Smooth muscle cell (in vitro differentiated cells): Measurements from ENCODE around the gene TCP10L. TPM values are rescaled to one million over a fixed set of nuclear protein-coding genes. Genes with fewer than 3 reads are reported as not detected.
"Not testable (repeated sequence)": the region's sequence is repeated elsewhere in the genome, so short reads cannot be mapped to it uniquely, and the experiment has no call there.

Experiments
- DNase-seq: peaks from one replicate; lab custom pipeline; 2025; ENCODE audit not compliant: unreplicated experiment; lab: John Stamatoyannopoulos, UW
- H2AFZ ChIP-seq: fragments of 200-600 bp; sonication (generic); 2 replicates; pipeline ENCODE4 v1.6.0; 2016; ENCODE audit warnings: antibody characterized with exemption, low read depth, mild to moderate bottlenecking
- H3F3A ChIP-seq: fragments of 200-600 bp; sonication (generic); 2 replicates; pipeline ENCODE4 v1.6.0; 2017; ENCODE audit warnings: antibody characterized with exemption, low read depth
- H3K27ac ChIP-seq: fragments of 200-600 bp; sonication (generic); 2 replicates; pipeline ENCODE4 v1.5.1; 2016; ENCODE audit warnings: low read depth, mild to moderate bottlenecking
- H3K27me3 ChIP-seq: fragments of 200-600 bp; sonication (generic); 2 replicates; pipeline ENCODE4 v1.6.1; 2016; ENCODE audit warnings: low read depth, mild to moderate bottlenecking
- H3K36me3 ChIP-seq: fragments of 200-600 bp; sonication (generic); 2 replicates; pipeline ENCODE4 v1.5.1; 2016; ENCODE audit warnings: low read depth
- H3K4me1 ChIP-seq: fragments of 200-600 bp; sonication (generic); 2 replicates; pipeline ENCODE4 v1.5.1; 2016; ENCODE audit warnings: low read depth
- H3K4me2 ChIP-seq: fragments of 200-600 bp; sonication (generic); 2 replicates; pipeline ENCODE4 v1.6.0; 2016; ENCODE audit warnings: mild to moderate bottlenecking
- H3K4me3 ChIP-seq: fragments of 200-600 bp; sonication (generic); 2 replicates; pipeline ENCODE4 v1.5.1; 2016; ENCODE audit warnings: mild to moderate bottlenecking
- H3K79me2 ChIP-seq: fragments of 200-600 bp; sonication (generic); 2 replicates; pipeline ENCODE4 v1.6.0; 2016; ENCODE audit warnings: low read depth, mild to moderate bottlenecking
- H3K9ac ChIP-seq: fragments of 200-600 bp; sonication (generic); 2 replicates; pipeline ENCODE4 v1.6.0; 2016; ENCODE audit warnings: low read depth
- H3K9me3 ChIP-seq: fragments of 200-600 bp; sonication (generic); replicated peaks from 2 replicates; pipeline ENCODE4 v1.5.1; 2016; ENCODE audit warnings: low read depth
- H4K20me1 ChIP-seq: fragments of 200-600 bp; sonication (generic); 2 replicates; pipeline ENCODE4 v1.6.0; 2016; ENCODE audit warnings: low read depth
- WGBS: methylation state at CpG from one replicate; pipeline ENCODE4 v1.1.7; 2016; ENCODE audit warnings: low lambda C conversion rate; 5-methylcytosine and 5-hydroxymethylcytosine counted together
- polyA plus RNA-seq: library from polyadenylated mRNA; unstranded; fragments of >200 nt; fragmentation: Nextera tagmentation; extraction: Ambion mirVana; gene quantifications from 2 replicates; pipeline ENCODE4 v1.2.1, GENCODE V29; 2016
- total RNA-seq: library from RNA; depleted of rRNA; stranded (reverse); fragments of >200 nt; gene quantifications from 2 replicates; pipeline ENCODE4 v1.2.3, GENCODE V29; 2014
- TF ChIP-seq, protein P1 (sequence below): fragments of 200-600 bp; sonication (generic); IDR thresholded peaks from 2 replicates; pipeline ENCODE4 v1.5.1; 2017; ENCODE audit warnings: borderline replicate concordance, mild to moderate bottlenecking, antibody characterized with exemption; ENCODE audit not compliant: insufficient read depth, poor library complexity, severe bottlenecking

Gene TCP10L
- total and polyA plus RNA-seq, 2 experiments from 2014 or later = 0.96 TPM; not detected in 1

DNA sequence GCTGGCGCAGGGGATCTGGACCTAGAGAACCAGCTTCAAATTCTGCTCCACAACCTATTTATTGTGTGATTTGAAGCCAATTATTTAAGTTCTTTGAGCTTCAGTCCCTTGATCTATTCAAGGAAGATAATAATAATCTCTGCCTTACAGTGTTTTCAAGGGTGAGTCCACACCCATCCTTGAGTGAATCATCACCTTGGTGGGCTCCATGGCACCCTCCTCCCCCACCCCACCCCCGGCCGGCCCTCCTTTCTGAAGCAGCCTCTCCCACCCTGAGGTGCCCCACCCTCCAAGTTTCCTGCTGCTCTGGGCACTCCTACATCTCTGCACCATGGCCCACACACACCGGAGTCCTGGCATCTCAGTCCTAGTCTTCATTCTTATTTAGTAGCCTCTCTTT lies 38.3 kb downstream of the TCP10L start:
- Histone ChIP-seq H3K79me2 (no peaks in the 10 kb centered on the region), H3K9me3 (no peaks in the 10 kb centered on the region), H3K27me3 (no peaks in the 10 kb centered on the region), H3K4me2 (no peak overlapping the region), H4K20me1 (no peaks in the 10 kb centered on the region), H3K27ac (no peak overlapping the region), H3K4me1 (no peaks in the 10 kb centered on the region), H3K4me3 (no peak overlapping the region), H3F3A (no peaks in the 10 kb centered on the region), H3K36me3 (no peaks in the 10 kb centered on the region), H3K9ac (no peak overlapping the region), H2AFZ (no peak overlapping the region)
- TF ChIP-seq, protein P1, sequence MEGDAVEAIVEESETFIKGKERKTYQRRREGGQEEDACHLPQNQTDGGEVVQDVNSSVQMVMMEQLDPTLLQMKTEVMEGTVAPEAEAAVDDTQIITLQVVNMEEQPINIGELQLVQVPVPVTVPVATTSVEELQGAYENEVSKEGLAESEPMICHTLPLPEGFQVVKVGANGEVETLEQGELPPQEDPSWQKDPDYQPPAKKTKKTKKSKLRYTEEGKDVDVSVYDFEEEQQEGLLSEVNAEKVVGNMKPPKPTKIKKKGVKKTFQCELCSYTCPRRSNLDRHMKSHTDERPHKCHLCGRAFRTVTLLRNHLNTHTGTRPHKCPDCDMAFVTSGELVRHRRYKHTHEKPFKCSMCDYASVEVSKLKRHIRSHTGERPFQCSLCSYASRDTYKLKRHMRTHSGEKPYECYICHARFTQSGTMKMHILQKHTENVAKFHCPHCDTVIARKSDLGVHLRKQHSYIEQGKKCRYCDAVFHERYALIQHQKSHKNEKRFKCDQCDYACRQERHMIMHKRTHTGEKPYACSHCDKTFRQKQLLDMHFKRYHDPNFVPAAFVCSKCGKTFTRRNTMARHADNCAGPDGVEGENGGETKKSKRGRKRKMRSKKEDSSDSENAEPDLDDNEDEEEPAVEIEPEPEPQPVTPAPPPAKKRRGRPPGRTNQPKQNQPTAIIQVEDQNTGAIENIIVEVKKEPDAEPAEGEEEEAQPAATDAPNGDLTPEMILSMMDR = no peak
- WGBS = 88% methylated on average over 1 of the region's 4 CpGs
- no peak for DNase-seq

DNA sequence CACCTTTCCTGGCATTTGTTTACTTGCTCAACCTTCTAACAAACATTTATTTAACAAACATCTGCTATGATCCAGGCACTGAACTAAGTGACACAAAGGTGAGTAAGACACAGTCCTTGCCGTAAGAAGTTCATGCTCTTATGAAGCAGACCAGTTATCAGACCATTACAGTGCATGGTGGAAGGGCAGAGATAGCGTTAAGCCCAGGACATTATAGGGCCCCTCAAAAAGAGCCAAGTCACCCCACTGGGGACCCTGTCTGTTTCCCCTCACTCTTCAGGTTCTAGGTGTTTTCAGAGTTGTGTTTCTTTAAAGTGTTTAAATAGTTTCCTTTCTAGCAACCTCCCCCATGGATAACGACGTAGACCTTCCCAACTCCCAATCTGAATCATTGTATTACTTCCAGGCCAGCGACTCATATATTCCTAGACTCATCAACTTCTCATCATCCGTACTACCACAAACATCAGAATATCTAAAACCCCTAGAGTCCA lies 39.3 kb downstream of the TCP10L start:
- Histone ChIP-seq H3K4me1 (no peaks in the 10 kb centered on the region), H3K79me2 (no peaks in the 10 kb centered on the region), H3K36me3 (no peaks in the 10 kb centered on the region), H3K4me3 (no peak overlapping the region), H4K20me1 (no peaks in the 10 kb centered on the region), H2AFZ (no peak overlapping the region), H3K9me3 (no peaks in the 10 kb centered on the region), H3K9ac (no peak overlapping the region), H3F3A (no peaks in the 10 kb centered on the region), H3K4me2 (no peak overlapping the region), H3K27me3 (no peaks in the 10 kb centered on the region), H3K27ac (no peak overlapping the region)
- TF ChIP-seq, protein P1 = no peak
- DNase-seq = no peak
- 80% methylated on average over 6 of the region's 6 CpGs for WGBS

DNA sequence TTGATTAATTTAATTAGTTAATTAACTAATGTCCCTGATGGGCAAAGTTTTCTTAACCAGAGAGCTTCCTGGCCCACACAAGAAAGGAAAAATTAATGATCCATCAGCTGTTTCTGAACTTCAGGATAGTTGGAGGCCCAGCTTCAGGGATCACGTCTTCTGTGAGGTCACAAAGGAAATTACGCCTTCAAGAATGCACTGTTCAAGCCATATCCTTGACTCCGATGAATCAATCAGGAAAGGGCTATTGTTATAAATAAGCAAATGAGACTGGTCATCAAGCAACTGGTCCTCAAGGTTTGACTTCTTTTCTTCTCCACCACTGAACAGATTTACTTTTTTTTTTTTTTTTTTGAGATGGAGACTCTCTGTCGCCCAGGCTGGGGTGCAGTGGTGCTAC lies 40.6 kb downstream of the TCP10L start:
- H3K27ac ChIP-seq = no peak overlapping the region
- TF ChIP-seq, protein P1 = no peak
- WGBS = 97% methylated on average over 4 of the region's 4 CpGs

DNA sequence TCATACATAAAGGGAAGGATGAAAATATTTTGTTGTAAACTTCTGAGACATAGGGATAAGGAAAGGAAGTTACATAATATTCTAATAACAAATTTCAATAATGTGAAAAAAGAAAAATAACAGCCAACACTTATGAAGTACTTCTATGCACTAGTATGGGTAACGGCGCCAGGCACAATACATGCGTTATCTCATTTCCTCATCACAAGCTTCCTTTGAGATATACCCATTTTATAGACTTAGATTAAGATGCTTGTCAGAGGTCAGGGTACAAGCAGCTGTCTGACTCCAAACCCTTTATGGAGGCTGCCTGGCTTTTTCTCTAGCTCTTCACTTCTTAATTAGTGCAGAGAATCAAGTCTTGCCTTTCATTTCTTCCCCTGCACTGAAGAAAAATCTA lies 41.3 kb downstream of the TCP10L start:
- Histone ChIP-seq H3K4me3 (no peak overlapping the region), H3K9ac (no peak overlapping the region), H3K4me1 (no peaks in the 10 kb centered on the region), H3K9me3 (no peaks in the 10 kb centered on the region), H3K27ac (no peak overlapping the region), H3F3A (no peaks in the 10 kb centered on the region), H3K27me3 (no peaks in the 10 kb centered on the region), H3K4me2 (no peak overlapping the region), H3K79me2 (no peaks in the 10 kb centered on the region), H4K20me1 (no peaks in the 10 kb centered on the region), H2AFZ (no peak overlapping the region), H3K36me3 (no peaks in the 10 kb centered on the region)
- TF ChIP-seq, protein P1 = no peak
- no peak for DNase-seq
- 84% methylated on average over 3 of the region's 3 CpGs for WGBS

More for the DNA sequence above, 40.6 kb downstream of the TCP10L start:
- DNase-seq = no peak
- H3K36me3 ChIP-seq = no peaks in the 10 kb centered on the region
- no peaks in the 10 kb centered on the region for H3K79me2 ChIP-seq
- H3K9ac ChIP-seq = no peak overlapping the region
- no peaks in the 10 kb centered on the region for H4K20me1 ChIP-seq
- no peak overlapping the region for H2AFZ ChIP-seq
- no peak overlapping the region for H3K4me3 ChIP-seq
- no peaks in the 10 kb centered on the region for H3K27me3 ChIP-seq
- no peaks in the 10 kb centered on the region for H3F3A ChIP-seq
- no peaks in the 10 kb centered on the region for H3K9me3 ChIP-seq
- no peaks in the 10 kb centered on the region for H3K4me1 ChIP-seq
- H3K4me2 ChIP-seq = no peak overlapping the region

DNA sequence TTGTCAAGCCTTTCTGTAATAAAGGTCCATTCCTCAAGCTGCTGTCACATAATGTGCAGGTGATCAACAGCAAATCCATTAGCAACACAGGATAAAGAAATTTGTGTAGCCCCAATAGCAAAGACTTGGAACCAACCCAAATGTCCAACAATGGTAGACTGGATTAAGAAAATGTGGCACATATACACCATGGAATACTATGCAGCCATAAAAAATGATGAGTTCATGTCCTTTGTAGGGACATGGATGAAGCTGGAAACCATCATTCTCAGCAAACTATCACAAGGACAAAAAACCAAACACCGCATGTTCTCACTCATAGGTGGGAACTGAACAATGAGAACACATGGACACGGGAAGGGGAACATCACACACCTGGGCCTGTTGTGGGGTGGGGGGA lies 42.3 kb downstream of the TCP10L start:
- not testable (repeated sequence) for H3K4me3 ChIP-seq, H3K27ac ChIP-seq, H3K9me3 ChIP-seq, H3K4me2 ChIP-seq, H3F3A ChIP-seq, H3K36me3 ChIP-seq, H4K20me1 ChIP-seq, H3K9ac ChIP-seq, H3K27me3 ChIP-seq, H2AFZ ChIP-seq, H3K4me1 ChIP-seq, H3K79me2 ChIP-seq, DNase-seq
- 100% methylated on average over 1 of the region's 2 CpGs for WGBS
